ENCODE data around the gene PHETA1. TPM values are rescaled to one million over a fixed set of nuclear protein-coding genes. Genes with fewer than 3 reads are reported as not detected.
"Not testable (repeated sequence)": the region's sequence is repeated elsewhere in the genome, so short reads cannot be mapped to it uniquely, and the experiment has no call there.

Gene PHETA1
- total RNA-seq, 1 donor from 2014 or later = 18.2 TPM

GRCh38 chr12:111386885-111387284 lies 18.0 kb upstream of the PHETA1 start:
- Mint-ChIP-seq H3K4me1 (no peaks in the 10 kb centered on the region), H3K36me3 (no peaks in the 10 kb centered on the region), H3K4me3 (no peak overlapping the region), H3K27me3 (ENCODE audit: low read depth) (peaks cover 27% of the 10 kb centered on the region), H3K27ac (no peak overlapping the region), H3K9me3 (no peaks in the 10 kb centered on the region)
- DNase-seq (ENCODE audit: low spot score in 2 of 2, unreplicated experiment in 2 of 2) = no peak
- no peak for TF ChIP-seq CTCF (IDR thresholded peaks at IDR 0.05; ENCODE audit: unreplicated experiment)

GRCh38 chr12:111384596-111384995 lies 15.7 kb upstream of the PHETA1 start:
- DNase-seq (ENCODE audit: low spot score in 2 of 2, unreplicated experiment in 2 of 2) = no peak
- no peaks in the 10 kb centered on the region for H3K36me3 Mint-ChIP-seq
- H3K4me3 Mint-ChIP-seq = no peak overlapping the region
- H3K27me3 Mint-ChIP-seq (ENCODE audit: low read depth) = peaks cover 36% of the 10 kb centered on the region
- H3K9me3 Mint-ChIP-seq = no peaks in the 10 kb centered on the region
- no peak overlapping the region for H3K27ac Mint-ChIP-seq
- H3K4me1 Mint-ChIP-seq = no peaks in the 10 kb centered on the region
- no peak for TF ChIP-seq CTCF (IDR thresholded peaks at IDR 0.05; ENCODE audit: unreplicated experiment)

GRCh38 chr12:111379942-111380554 lies 11.2 kb upstream of the PHETA1 start:
- Mint-ChIP-seq H3K4me1 (no peaks in the 10 kb centered on the region), H3K27ac (no peak overlapping the region), H3K27me3 (ENCODE audit: low read depth) (peaks cover 30% of the 10 kb centered on the region), H3K4me3 (no peak overlapping the region), H3K36me3 (peaks cover 1% of the 10 kb centered on the region), H3K9me3 (peaks cover 3% of the 10 kb centered on the region)
- no peak for DNase-seq (ENCODE audit: low spot score in 2 of 2, unreplicated experiment in 2 of 2)
- TF ChIP-seq CTCF (IDR thresholded peaks at IDR 0.05; ENCODE audit: unreplicated experiment) = no peak

- no peak for DNase-seq (ENCODE audit: low spot score in 2 of 2, unreplicated experiment in 2 of 2)
- Mint-ChIP-seq H3K4me3 (no peak overlapping the region), H3K36me3 (peaks cover 1% of the 10 kb centered on the region), H3K4me1 (no peaks in the 10 kb centered on the region), H3K27me3 (ENCODE audit: low read depth) (peaks cover 21% of the 10 kb centered on the region), H3K27ac (no peak overlapping the region), H3K9me3 (peaks cover 3% of the 10 kb centered on the region)
- TF ChIP-seq CTCF (IDR thresholded peaks at IDR 0.05; ENCODE audit: unreplicated experiment) = no peak
Observed at GRCh38 chr12:111377440-111377839, 8.5 kb upstream of the PHETA1 start.

GRCh38 chr12:111373231-111373630 lies 4.3 kb upstream of the PHETA1 start:
- DNase-seq (ENCODE audit: low spot score in 2 of 2, unreplicated experiment in 2 of 2); H3K9me3 Mint-ChIP-seq; H3K4me3 Mint-ChIP-seq; H3K36me3 Mint-ChIP-seq; H3K4me1 Mint-ChIP-seq; H3K27me3 Mint-ChIP-seq (ENCODE audit: low read depth); H3K27ac Mint-ChIP-seq: not testable (repeated sequence)

GRCh38 chr12:111369496-111370220 lies 763 bp upstream of the PHETA1 start:
- DNase-seq (ENCODE audit: low spot score in 2 of 2, unreplicated experiment in 2 of 2) = no peak
- peak overlapping the region; percentile 79 for H3K4me3 Mint-ChIP-seq
- H3K9me3 Mint-ChIP-seq = no peaks in the 10 kb centered on the region
- H3K27me3 Mint-ChIP-seq (ENCODE audit: low read depth) = no peaks in the 10 kb centered on the region
- H3K36me3 Mint-ChIP-seq = peaks cover 3% of the 10 kb centered on the region
- no peak overlapping the region for H3K27ac Mint-ChIP-seq
- TF ChIP-seq CTCF (IDR thresholded peaks at IDR 0.05; ENCODE audit: unreplicated experiment) = no peak
- H3K4me1 Mint-ChIP-seq = peaks cover 13% of the 10 kb centered on the region

All from mesothelial cell of epicardium (in vitro differentiated cells).